Mucosa of gallbladder (tissue), 1 donor: ENCODE measurements around the gene DNAH17. TPM values are rescaled to one million over a fixed set of nuclear protein-coding genes. Genes with fewer than 3 reads are reported as not detected.

ENCODE experiments used
- DNase-seq: peaks from one replicate; pipeline ENCODE4 v3.0.0-alpha.2; 2020; ENCODE audit warnings: low spot score
- total RNA-seq: library from RNA; stranded (reverse); gene quantifications from one replicate; pipeline ENCODE4 v1.2.1, GENCODE V29; 2021
- donor health status: DM: no; HTN: no; CAD: no.

Gene DNAH17
- not detected for total RNA-seq

GRCh38 chr17:78577296-78577695, at the start of gene DNAH17:
DNAH17 (minus strand) TSS chr17:78577396; CDS start chr17:78575057, 2,339 bp downstream.
- no peak for DNase-seq

- DNase-seq, result no peak
Measured at GRCh38 chr17:78624324-78625151, 47.3 kb upstream of the DNAH17 start.

DNA sequence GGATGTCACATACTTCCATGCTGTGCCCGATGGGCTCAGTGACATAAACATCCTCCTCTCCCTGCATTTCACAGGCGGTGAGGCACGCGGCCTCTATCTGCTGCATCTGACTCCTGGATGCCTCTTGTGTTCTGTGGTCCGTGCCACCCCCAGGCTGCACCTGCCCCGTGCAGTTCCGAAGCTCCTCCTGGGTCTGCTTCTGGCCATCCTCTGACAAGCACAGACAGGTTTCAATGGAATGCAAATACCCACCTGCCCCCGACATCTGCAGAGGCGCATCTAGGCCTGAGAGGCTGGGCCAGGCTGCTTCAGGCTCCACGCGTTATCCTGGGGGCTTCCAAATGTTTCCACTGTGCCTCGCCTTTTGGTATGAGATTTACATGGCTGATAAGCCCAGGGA, 46.3 kb upstream of the DNAH17 start:
- DNase-seq, result no peak

DNA sequence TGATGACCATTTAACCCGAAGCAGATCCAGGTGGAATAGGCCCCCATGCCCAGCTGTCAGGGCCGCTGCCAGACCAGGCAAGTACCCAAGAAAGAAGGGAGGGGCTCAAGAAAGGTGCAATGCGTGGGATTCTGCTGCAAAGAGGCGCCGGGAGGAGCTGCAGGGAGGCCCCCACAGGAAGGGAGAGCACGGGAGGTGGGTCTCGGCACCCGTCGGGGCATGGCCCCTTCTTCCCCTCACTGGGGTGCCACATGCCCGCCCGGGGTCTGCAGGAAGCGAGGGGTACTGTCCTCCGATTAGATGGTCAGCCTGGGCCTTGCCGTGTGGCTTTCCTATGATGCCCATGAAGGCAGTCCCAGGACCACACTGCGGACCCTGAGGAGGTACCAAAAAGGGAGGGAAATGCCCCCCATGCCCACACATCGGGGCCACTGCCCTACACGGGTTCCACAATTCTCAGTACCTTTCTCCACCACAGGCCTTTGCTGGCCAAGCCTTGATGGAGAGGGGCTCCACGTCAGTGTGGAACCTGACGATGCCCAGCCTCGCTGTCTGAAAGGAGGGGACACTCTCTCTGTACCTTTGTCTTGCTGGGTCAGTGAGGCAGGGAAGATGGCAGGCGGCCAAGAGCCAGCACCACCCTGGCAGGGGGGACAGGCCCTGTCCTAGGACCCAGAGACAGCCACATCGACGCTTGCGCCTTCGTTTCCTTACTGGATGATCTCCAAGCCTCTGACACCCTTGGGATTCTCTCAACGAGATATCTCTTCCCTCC, 45.5 kb upstream of the DNAH17 start:
- DNase-seq, result no peak

DNA sequence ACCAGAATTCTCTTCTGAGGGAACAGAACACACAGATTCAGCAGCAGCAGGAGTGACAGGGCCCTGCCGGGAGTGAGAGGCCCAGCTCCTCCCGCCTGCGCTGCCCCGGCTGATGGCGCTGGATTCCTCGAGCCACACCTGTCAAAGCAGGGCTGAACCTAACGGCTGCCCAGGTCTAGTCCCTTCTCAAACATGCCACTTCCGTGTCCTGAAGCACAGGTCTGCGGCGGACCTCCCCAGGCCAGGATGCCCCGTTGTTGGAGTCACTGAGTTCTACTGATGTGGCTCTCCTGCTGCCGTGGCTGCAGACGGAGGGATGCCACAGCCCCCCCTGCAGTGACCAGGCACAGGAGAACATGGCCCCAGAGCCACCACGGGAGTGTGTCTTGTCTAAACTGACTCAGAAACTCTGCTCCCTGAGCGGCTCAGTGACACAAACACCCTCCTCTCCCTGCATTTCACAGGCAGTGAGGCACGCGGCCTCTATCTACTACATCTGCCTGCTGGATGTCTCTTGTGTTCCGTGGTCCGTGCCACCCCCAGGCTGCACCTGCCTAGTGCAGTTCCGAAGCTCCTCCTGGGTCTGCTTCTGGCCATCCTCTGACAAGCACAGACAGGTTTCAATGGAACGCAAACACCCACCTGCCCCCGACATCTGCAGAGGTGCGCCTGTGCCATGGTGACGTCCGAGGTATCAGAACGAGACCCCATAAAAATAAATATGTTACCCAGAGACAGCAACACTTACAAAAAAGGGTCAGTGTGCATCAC, 44.7 kb upstream of the DNAH17 start:
- DNase-seq, result no peak

DNA sequence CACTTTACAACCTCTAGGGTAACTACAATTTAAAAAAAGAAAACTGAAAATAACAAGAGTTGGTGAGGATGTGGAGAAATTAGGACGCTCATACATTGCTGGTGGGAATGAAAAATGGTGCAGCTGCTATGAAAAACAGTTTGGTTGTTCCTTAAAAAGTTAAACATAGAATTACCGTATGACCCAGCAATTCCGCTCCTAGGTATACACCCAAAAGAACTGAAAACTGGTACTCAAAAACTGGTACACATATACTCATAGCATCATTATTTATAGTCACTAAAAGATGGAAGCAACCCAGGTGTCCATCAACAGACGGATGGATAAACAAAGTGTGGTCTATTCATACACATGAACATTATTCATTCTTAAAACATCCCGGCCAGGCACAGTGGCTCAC, 42.9 kb upstream of the DNAH17 start:
- DNase-seq, result no peak

GRCh38 chr17:78619334-78619733, 42.1 kb upstream of the DNAH17 start:
- DNase-seq, result no peak

DNA sequence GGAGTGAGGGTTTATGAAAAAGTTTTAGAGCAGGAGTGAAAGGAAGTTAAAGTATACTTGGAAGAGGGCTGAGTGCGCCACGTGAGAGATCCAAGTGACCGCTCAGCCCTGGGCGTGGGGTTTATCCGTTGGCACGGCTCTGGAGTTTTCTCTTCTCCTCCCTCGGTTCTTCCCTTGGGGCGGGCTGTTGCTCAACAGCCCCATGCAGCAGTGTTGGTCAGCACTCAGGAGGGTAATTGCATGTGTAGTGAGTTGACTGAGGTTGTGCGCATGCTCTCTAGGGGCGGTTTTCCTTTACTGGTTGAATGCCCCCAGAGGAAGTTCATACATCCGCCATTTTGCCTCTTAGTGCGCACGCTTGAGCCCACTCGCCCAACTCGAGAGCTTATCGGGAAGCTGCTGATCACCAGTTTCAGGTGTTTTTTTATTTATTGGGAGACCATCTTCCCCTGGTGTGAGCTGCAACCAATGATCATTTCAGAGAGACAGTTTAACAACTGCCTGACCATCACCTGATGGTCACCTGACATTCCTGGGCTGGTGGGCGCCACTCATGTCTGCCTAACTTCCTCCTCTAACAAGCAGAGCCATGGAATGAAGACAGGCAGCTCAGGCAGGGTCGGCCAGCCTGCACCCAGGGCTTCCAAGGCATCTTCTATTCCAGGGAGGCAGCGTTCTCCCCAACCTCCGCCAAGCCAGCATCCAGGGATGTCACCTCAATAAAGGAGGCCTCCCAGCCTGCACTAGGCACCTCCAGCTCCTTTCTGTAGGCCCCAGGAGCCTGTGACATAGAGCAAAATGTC, 41.3 kb upstream of the DNAH17 start:
- no peak for DNase-seq

- DNase-seq, result no peak
Measured at GRCh38 chr17:78617511-78618061, 40.4 kb upstream of the DNAH17 start.

- no peak for DNase-seq
Measured at GRCh38 chr17:78616946-78617345, 39.8 kb upstream of the DNAH17 start.

DNA sequence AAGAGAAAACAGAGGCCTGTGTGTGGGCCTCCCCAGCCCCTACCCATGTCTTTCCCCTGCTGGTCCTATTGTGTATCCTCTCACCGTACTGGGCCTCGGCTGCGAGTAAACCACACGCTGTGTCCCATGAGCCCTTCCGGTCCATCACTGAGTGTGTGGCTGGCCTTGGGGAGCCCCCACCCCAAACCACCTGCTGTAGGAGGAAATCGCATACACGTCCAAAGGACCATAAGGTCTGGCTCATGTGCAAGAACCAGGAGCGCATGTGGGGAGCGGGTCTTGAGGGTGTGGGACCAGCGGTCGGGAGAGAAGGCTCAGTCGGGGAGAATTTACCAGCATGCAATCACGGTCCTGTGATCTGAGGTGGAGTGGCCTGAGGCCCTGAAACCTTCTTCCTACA, 38.4 kb upstream of the DNAH17 start:
- DNase-seq, result no peak

- DNase-seq, result no peak
Measured at GRCh38 chr17:78613416-78613815, 36.2 kb upstream of the DNAH17 start.

GRCh38 chr17:78611607-78612006, 34.4 kb upstream of the DNAH17 start:
- peak; percentile 53 for DNase-seq

DNA sequence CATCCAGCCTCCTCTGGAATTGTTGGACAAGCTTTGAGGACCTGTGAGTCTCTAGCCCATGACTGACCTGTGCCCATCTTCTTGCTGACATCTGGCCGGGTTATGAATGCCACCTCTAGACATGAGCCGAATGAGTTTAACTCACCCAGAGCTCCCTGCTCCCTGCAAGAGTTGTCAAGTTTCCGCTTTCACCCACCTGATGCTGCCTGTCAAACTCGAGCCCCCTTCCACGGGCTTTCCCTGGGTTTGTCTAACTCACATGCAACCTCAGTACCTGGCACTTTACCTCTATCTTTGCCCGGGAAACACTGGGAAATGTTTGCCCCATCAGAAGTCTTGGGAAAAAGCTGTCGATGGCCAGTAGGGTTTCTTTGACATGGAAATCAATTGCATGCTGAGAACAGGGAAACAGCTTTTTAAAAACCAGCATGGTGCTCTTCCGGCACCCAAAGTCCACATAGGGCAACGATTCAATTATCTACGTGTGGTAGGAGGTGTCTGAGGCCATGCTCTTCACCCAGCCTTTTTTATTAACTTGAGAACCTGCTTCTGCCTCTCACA, 33.8 kb upstream of the DNAH17 start:
- no peak for DNase-seq

DNA sequence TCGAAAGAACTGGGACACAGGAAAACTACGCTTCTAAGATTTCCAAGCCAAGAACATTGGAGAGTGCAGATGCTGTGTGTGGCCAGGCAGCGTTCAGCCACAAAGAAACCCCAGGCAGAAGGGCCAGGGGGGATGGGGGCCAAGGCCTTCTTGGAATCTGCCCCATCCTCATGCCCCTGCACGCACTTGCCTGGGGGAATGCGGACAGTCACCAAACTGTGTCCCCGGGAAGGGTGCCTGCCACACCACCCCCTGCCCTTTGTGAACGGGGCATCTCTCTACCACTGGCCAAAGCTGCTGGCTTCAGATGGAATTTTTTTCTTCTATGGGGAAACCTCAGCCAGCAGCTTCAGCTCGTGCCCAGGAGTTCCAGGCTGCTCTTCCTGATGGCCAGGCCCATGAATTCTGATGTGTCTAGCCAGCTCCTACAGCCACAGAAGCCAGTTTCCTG, 32.0 kb upstream of the DNAH17 start:
- DNase-seq, result no peak

DNA sequence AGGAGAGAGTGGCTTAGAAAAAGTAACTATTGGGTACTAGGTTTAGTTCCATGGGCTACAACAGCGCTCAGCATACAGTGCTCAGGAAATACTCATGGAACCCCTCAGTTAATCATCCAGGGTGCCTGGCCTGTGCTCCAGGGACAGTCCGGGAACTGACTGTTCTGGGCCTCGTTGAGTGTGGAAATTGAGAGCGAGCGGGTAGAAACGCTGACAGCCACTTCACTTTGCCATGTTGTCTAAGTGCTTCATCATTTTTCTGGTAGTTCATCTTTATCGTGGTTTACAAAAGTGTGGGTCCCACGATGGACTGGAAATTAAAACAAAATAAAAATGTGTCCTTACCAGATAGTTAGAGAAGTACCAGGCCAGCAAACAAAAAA, 31.6 kb upstream of the DNAH17 start:
- no peak for DNase-seq

GRCh38 chr17:78608122-78608803, 31.1 kb upstream of the DNAH17 start:
- no peak for DNase-seq

- DNase-seq, result no peak
Measured at GRCh38 chr17:78607038-78607437, 29.8 kb upstream of the DNAH17 start.

DNA sequence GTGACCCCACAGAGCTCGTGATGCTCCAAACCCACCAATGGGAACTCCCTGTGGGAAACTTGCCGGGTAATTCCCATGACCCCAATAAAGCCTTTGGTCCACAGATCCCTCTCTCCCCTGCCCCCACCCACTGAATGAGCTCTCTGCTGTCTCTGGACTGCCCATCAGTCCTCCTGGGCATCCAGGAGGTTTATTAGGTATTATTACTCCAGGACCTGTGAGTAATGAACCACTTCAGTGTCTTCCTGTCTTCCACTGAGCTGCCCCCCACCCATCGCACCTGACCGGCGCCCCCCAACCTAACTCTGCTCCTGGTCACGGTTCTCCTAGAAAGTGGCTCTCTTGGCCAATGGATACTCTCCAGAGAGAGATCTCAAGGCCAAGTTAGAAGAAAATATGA, 28.7 kb upstream of the DNAH17 start:
- DNase-seq, result no peak

- no peak for DNase-seq
Measured at GRCh38 chr17:78605429-78605828, 28.2 kb upstream of the DNAH17 start.
